Measurements from ENCODE around the gene C3orf38.
"Not testable (repeated sequence)": the region's sequence is repeated elsewhere in the genome, so short reads cannot be mapped to it uniquely, and the experiment has no call there.

The C3orf38 gene

DNA sequence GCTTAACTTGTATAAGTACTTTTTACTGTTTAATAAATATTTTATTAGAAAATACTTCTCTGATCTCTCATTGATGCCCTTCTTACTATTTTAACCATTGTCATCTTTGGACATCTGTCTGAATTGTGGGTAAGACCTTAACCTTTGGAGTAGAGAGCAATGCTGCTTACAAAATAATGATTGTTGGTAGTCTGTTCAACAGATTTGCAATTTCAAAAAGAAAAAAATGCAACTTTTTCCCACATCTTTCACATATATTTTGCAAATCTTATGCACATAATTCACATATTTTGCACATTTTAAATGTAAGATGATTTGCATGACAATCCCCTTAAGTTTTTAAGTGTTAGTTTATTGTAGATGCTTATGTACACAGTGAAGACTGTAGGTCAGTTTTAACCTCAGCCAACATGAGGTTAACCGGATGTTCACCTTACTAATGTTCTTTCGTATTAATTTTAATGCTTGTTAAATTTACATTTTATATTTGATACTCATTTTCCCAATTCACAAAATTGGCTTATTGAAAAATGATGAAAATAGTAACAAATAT lies 16.7 kb downstream of the C3orf38 start:
- no peak for DNase-seq (ENCODE audit: low spot score)

DNA sequence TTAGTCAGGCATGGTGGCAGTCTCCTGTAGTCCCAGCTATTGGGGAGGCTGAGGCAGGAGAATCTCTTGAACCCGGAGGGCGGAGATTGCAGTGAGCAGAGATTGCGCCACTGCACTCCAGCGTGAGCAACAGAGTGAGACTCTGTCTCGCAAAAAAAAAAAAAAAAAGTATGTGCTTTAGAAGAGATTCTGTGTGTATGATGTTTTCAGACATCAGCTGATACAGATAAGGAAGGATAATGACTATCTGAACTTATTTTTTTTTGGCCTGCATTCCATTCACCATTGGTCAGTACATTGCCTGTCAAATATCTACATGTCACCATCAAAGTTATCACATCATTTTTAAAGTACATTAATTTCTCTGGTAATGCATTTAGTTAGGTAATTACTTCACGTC lies 17.4 kb downstream of the C3orf38 start:
- no peak for DNase-seq (ENCODE audit: low spot score)

DNA sequence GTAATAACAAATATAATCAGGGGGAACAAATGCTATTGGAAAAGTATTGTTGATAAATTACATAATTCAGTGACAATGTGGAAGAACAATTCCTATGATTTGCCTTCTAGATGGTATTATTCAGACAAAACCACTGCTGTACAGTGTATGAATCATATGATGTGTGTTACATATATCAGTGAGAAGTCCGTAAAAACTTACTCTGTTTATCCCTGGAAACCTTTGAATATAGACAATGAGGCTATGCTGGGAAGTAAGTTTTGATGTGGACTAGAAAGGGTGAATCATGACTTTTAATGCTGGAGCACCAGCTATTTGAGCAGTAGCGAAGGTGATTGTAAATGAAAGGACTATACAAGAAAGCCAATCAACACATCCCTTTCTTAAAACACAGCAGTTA lies 17.9 kb downstream of the C3orf38 start:
- no peak for DNase-seq (ENCODE audit: low spot score)

DNA sequence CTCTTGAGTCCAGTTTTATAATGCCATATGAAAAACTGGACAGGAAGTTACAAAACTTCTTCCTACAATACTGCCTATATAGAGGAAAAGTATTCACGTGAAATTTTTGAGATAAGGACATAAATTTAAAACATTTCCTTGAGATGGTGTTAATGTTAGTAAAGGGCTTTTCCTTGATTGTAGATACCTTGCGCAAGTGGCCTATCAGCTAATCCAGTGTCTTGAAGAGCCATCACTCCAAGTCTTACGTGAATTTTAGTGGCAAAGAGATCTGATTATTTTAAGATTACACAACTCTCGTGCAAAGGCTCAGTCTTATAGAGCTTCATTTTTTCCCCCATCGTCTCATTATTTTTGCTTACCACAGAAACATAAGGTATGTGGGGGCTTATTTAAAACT lies 18.4 kb downstream of the C3orf38 start:
- no peak for DNase-seq (ENCODE audit: low spot score)

DNA sequence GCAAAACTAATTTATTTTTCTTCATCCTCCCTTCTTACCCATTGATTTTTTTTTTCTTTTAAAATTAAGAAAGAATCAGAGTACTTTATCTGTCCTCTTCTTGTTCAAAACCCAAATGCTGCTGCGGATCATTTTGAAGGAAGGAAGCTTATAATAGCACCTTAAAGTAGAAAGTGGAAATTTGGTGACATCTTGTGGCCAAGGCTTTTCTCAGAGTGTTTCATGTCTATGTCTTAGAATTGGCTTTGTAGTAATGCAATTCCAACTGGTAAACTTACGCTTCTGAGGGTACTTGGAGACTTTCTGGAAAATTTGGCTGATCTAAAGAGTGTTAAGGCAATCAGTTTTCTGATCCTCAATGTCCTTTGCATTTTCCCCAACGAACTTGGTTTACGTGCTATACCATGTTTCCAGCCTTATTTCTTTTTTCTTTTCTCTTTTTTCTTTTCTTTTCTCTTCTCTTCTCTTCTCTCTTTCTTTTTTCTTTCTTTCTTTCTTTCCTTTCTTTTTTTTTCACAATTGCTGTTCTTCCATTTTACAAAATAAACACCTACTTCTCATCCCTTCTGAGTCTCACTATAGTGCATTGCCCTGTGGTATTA lies 30.7 kb downstream of the C3orf38 start:
- DNase-seq (ENCODE audit: low spot score), result peak; percentile 52

DNA sequence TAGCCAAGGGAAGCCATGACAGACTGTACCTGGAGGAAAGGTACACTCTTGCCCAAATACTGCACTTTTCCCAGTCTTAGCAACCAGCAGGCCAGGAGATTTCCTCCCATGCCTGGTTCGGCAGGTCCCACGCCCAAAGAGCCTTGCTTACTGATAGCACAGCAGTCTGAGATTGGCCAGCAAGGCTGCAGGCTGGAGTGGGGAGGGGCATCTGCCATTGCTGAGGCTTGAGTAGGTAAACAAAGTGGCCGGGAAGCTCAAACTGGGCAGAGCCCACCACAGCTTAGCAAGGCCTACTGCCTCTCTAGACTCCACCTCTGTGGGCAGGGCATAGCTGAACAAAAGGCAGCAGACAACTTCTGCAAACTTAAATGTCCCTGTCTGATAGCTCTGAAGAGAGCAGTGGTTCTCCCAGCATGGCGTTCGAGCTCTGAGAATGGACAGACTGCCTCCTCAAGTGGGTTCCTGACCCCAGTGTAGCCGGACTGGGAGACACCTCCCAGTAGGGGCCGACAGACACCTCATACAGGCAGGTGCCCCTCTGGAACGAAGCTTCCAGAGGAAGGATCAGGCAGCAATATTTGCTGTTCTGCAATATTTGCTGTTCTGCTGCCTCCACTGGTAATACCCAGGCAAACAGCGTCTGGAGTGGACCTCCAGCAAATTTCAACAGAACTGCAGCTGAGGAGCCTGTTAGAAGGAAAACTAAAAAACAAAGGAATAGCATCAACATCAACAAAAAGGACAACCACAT lies 32.6 kb downstream of the C3orf38 start:
- DNase-seq (ENCODE audit: low spot score), result not testable (repeated sequence)

DNA sequence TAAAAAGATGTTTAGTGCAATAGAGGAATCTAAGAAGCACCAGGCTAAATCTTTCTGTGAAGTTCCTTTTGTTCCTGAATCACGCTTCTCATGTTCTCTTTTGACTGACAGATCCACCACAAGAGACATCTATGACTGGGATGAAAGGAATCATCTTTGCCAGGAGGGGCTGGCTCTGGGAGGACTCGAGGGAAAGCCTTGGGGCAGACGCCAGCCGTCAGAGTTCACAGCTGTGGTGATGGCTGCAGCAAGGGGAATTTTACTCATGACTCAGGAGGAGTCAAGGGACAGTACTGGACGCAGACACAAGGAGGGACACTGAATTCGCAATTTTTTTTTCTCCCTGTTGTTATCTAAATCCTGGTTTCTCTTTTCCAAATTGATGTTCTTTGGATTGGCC lies 38.7 kb downstream of the C3orf38 start:
- DNase-seq (ENCODE audit: low spot score), result no peak

DNA sequence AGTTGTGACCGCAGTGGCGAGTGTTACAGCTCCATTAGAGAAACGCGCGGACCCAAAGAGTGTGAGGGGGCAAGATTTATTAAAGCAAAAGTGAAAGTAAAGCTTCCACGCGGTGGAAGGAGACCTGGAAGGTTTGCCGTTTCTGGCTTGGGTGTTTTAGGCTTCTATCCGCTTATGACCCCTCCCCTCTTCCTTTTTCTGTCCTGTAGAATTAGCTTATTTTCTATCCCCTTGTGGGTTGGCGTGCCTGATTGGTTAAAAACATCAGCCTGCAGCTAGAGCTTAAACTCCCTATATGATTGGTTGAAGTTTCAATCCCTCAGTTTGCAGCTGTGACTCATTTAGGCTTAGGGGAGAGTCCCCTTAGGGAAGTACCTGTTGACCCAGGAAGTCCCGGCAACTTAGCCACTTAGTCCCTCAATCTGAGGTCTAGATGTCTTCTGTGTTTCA lies 39.6 kb downstream of the C3orf38 start:
- DNase-seq (ENCODE audit: low spot score), result no peak

DNA sequence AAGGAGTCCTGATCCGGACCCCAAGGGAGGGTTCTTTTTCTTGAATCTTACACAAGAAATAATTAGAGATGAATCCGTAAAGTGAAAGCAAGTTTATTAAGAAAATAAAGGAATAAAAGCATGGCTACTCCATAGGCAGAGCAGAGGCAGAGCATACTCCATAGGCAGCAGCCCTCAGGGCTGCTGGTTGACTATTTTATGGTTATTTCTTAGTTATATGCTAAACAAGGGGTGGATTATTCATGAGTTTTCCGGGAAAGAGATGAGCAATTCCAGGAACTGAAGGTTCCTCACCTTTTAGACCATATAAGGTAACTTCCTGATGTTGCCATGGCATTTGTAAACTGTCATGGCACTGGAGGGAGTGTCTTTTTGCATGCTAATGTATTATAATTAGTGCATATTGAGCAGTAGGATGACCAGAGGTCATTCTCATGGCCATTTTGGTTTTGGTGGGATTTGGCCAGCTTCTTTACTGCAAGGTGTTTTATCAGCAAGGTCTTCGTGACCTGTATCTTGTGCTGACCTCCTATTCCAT lies 42.2 kb downstream of the C3orf38 start:
- DNase-seq (ENCODE audit: low spot score), result no peak

DNA sequence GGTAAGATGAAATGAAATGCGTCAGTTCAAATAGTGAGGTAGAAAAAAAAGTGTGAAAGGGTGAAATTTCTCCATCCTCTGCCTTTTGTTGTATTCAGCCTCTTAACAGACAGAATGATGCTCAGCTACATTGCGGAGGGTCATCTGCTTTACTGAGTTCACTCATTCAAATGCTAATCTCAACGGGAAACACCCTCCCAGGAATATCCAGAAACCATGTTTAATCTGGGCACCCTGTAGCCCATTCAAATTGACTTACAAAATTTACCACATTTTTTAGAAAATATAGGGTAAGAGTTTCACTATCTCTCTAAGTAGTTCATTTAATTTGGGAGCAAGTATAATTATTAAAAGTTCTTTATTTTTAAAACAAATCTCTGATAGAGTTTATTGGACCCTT lies 42.9 kb downstream of the C3orf38 start:
- no peak for DNase-seq (ENCODE audit: low spot score)

DNA sequence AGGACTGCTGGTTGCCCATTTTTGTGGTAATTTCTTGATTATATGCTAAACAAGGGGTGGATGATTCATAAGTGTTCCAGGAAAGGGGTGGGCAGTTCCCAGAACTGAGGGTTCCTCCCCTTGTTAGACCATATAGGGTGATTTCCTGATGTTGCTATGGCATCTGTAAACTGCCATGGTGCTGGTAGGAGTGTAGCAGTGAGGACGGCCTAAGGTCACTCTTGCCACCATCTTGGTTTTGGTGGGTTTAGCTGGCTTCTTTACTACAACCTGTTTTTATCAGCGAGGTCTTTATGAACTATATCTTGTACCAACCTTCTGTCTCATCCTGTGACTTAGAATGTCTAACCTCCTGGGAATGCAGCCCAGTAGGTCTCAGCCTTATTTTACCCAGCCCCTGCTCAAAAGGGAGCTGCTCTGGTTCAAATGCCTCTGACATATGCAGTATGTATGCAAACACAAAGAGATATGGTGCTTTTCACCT lies 46.2 kb downstream of the C3orf38 start:
- no peak for DNase-seq (ENCODE audit: low spot score)

DNA sequence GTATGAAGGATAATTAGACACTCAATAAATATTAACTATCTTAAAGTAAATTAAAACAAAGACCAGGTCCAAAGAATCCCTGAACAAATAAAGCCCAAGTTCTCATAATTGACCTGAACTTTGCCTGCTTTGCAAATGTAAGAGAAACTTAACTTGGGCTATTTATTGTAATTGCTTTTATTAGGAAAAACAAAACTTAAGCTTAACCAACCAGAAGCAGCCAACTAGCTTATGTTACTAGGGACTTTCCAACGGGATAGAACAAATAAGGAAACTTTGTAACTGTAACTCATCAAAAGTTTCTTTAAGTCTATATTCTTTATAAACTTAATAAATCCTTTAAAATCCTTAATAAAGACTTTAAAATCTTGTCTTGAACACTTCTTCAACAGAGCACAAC lies 48.4 kb downstream of the C3orf38 start:
- DNase-seq (ENCODE audit: low spot score), result no peak

DNA sequence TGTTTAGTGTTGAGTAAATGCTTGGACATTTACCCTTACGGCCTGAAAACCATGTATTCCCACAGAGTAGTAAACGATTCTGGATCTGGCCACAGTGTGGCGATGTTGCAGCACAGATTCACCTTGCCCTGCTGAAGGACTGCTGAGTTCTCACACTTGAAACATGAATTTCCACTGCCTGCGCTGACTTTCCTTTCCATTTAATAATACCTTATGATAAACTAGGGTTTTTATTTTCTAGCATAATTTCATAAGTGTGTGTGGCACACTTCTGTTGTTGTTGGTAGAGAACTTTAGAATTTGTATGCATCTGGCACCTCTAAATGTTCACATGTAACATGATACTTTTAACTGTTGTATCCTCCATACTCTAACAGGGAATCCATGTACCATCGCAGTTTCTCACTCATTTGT lies 53.9 kb downstream of the C3orf38 start:
- DNase-seq (ENCODE audit: low spot score), result peak; percentile 47

Measured in CD4-positive, alpha-beta T cell treated with Interleukin-2 at 100 ng/mL for 4 hours (primary cell).